Thymus (tissue), 14 donors: ENCODE measurements around the gene DUOXA1. TPM values are rescaled to one million over a fixed set of nuclear protein-coding genes. Genes with fewer than 3 reads are reported as not detected.

Source experiments
- DNase-seq, 9 donors: peaks; one replicate each; pipeline ENCODE4 v3.0.0-alpha.2; 2013; ENCODE audit warnings: low spot score in 9 of 9, low read depth in 6 of 9, missing footprints in 1 of 9
- H3K27ac ChIP-seq, 2 donors: one replicate each; pipeline ENCODE4 v1.5.1; 2013; ENCODE audit warnings: control low read depth in 1 of 2, low read depth in 1 of 2, low read length in 1 of 2, mild to moderate bottlenecking in 1 of 2, moderate library complexity in 1 of 2
- H3K27me3 ChIP-seq, 2 donors: one replicate each; pipeline ENCODE4 v1.5.1; 2013; ENCODE audit warnings: low read length in 1 of 2; ENCODE audit not compliant: control insufficient read depth in 2 of 2, insufficient read depth in 1 of 2
- H3K36me3 ChIP-seq, 2 donors: one replicate each; pipeline ENCODE4 v1.5.1; 2013; ENCODE audit warnings: low read length in 1 of 2, mild to moderate bottlenecking in 1 of 2, moderate library complexity in 1 of 2; ENCODE audit not compliant: control insufficient read depth in 2 of 2, insufficient read depth in 2 of 2
- H3K4me1 ChIP-seq, 2 donors: one replicate each; pipeline ENCODE4 v1.5.1; 2013; ENCODE audit warnings: low read length in 2 of 2; ENCODE audit not compliant: control insufficient read depth in 2 of 2, insufficient read depth in 2 of 2
- H3K4me3 ChIP-seq, 2 donors: one replicate each; pipeline ENCODE4 v1.5.1; 2013; ENCODE audit warnings: low read length in 2 of 2, control low read depth in 1 of 2, mild to moderate bottlenecking in 1 of 2
- H3K9me3 ChIP-seq, 2 donors: one replicate each; pipeline ENCODE4 v1.5.1; 2013; ENCODE audit warnings: low read length in 1 of 2, mild to moderate bottlenecking in 1 of 2; ENCODE audit not compliant: control insufficient read depth in 2 of 2, insufficient read depth in 1 of 2
- WGBS: extraction: QIAGEN DNeasy Blood & Tissue Kit; methylation state at CpG from one replicate; pipeline ENCODE4 v1.1.7; 2013; 5-methylcytosine and 5-hydroxymethylcytosine counted together
- long read RNA-seq, 10 donors: transcript quantifications; one replicate each; lab custom pipeline, GENCODE V29; 2026
- polyA plus RNA-seq: library from polyadenylated mRNA; stranded (reverse); fragments of 200-250 nt; gene quantifications from one replicate; pipeline ENCODE4 v1.2.3, GENCODE V29; 2013
- total RNA-seq: library from RNA; stranded (reverse); fragments of 120-200 nt; gene quantifications from one replicate; pipeline ENCODE4 v1.2.4, GENCODE V29; 2013
- donor health status: healthy.

Gene DUOXA1
- total RNA-seq, result 0.24 TPM
- 4.8 TPM for polyA plus RNA-seq
- long read RNA-seq, donor 1, result 0 reads
- long read RNA-seq, donor 2, result 0 reads
- long read RNA-seq, donor 3, result 0 reads
- long read RNA-seq, donor 4, result 0 reads
- long read RNA-seq, donor 5, result 0 reads
- long read RNA-seq, donor 6, result 0 reads
- long read RNA-seq, donor 7, result 0 reads
- long read RNA-seq, donor 8, result 0 reads
- long read RNA-seq, donor 9, result 0 reads
- long read RNA-seq, donor 10, result 0 reads

GRCh38 chr15:45129651-45130129 lies at the start of gene DUOXA1, which contains the start of gene DUOX1:
DUOXA1 (minus strand) TSS chr15:45129879; CDS start chr15:45123014, 6,865 bp downstream.
DUOX1 (plus strand) TSS chr15:45129994; CDS start chr15:45131967, 1,973 bp downstream.
- Histone ChIP-seq H3K4me1 (no peaks in the 10 kb centered on the region), H3K27me3 (peaks cover 49 to 89% of the 10 kb centered on the region in 2 donors), H3K9me3 (peaks cover 0 to 1% of the 10 kb centered on the region in 2 donors), H3K27ac (no peak within 1 kb of the TSS), H3K4me3 (peak within 1 kb of the TSS in 1 of 2 donors; percentile 8), H3K36me3 (no peaks in the 10 kb centered on the region)
- no peak for DNase-seq
- WGBS, result 10% methylated on average over 46 of the region's 46 CpGs

GRCh38 chr15:45177285-45177684 lies 47.6 kb upstream of the DUOXA1 start:
- H3K36me3 ChIP-seq, result no peaks in the 10 kb centered on the region
- no peaks in the 10 kb centered on the region for H3K4me1 ChIP-seq
- WGBS, result 97% methylated on average over 3 of the region's 3 CpGs
- no peaks in the 10 kb centered on the region for H3K27me3 ChIP-seq
- DNase-seq, result no peak
- no peak overlapping the region for H3K27ac ChIP-seq
- H3K4me3 ChIP-seq, result no peak overlapping the region
- H3K9me3 ChIP-seq, result no peaks in the 10 kb centered on the region

- no peak for DNase-seq
- WGBS, result 89% methylated on average over 2 of the region's 2 CpGs
- H3K27me3 ChIP-seq, result no peaks in the 10 kb centered on the region
- no peak overlapping the region for H3K4me3 ChIP-seq
- H3K4me1 ChIP-seq, result no peaks in the 10 kb centered on the region
- no peaks in the 10 kb centered on the region for H3K9me3 ChIP-seq
- H3K27ac ChIP-seq, result no peak overlapping the region
- H3K36me3 ChIP-seq, result no peaks in the 10 kb centered on the region
Measured at GRCh38 chr15:45174577-45174976, 44.9 kb upstream of the DUOXA1 start.

- no peaks in the 10 kb centered on the region for H3K27me3 ChIP-seq
- H3K9me3 ChIP-seq, result no peaks in the 10 kb centered on the region
- H3K4me3 ChIP-seq, result no peak overlapping the region
- H3K27ac ChIP-seq, result no peak overlapping the region
- no peaks in the 10 kb centered on the region for H3K36me3 ChIP-seq
- no peaks in the 10 kb centered on the region for H3K4me1 ChIP-seq
- DNase-seq, result no peak
- WGBS, result 95% methylated on average over 6 of the region's 6 CpGs
Measured at GRCh38 chr15:45174069-45174468, 44.4 kb upstream of the DUOXA1 start.

- peaks cover 0 to 4% of the 10 kb centered on the region in 2 donors for H3K4me1 ChIP-seq
- H3K27ac ChIP-seq, result no peak overlapping the region
- H3K27me3 ChIP-seq, result no peaks in the 10 kb centered on the region
- 98% methylated on average over 12 of the region's 12 CpGs for WGBS
- no peak overlapping the region for H3K4me3 ChIP-seq
- H3K9me3 ChIP-seq, result no peaks in the 10 kb centered on the region
- H3K36me3 ChIP-seq, result no peaks in the 10 kb centered on the region
- DNase-seq, result no peak
Measured at GRCh38 chr15:45171912-45172311, 42.2 kb upstream of the DUOXA1 start.

- Histone ChIP-seq H3K27me3 (no peaks in the 10 kb centered on the region), H3K4me1 (peaks cover 10 to 11% of the 10 kb centered on the region in 2 donors), H3K27ac (no peak overlapping the region), H3K36me3 (no peaks in the 10 kb centered on the region), H3K4me3 (no peak overlapping the region), H3K9me3 (no peaks in the 10 kb centered on the region)
- 86% methylated on average over 4 of the region's 4 CpGs for WGBS
- no peak for DNase-seq
Measured at GRCh38 chr15:45169608-45170480, 40.2 kb upstream of the DUOXA1 start.

GRCh38 chr15:45168751-45169551 lies 39.3 kb upstream of the DUOXA1 start:
- Histone ChIP-seq H3K27ac (no peak overlapping the region), H3K4me1 (peaks cover 10 to 11% of the 10 kb centered on the region in 2 donors), H3K9me3 (no peaks in the 10 kb centered on the region), H3K36me3 (no peaks in the 10 kb centered on the region), H3K27me3 (no peaks in the 10 kb centered on the region), H3K4me3 (no peak overlapping the region)
- 96% methylated on average over 9 of the region's 9 CpGs for WGBS
- no peak for DNase-seq

GRCh38 chr15:45168286-45168685 lies 38.6 kb upstream of the DUOXA1 start:
- Histone ChIP-seq H3K27ac (no peak overlapping the region), H3K9me3 (no peaks in the 10 kb centered on the region), H3K4me3 (no peak overlapping the region), H3K4me1 (peaks cover 10 to 11% of the 10 kb centered on the region in 2 donors), H3K27me3 (no peaks in the 10 kb centered on the region), H3K36me3 (no peaks in the 10 kb centered on the region)
- DNase-seq, result no peak
- 97% methylated on average over 4 of the region's 4 CpGs for WGBS
